HPDE6-E6E7 (cell line): ENCODE measurements around the gene TMCC1.

Experiments
- DNase-seq: peaks from one replicate; pipeline ENCODE4 v3.0.0; 2011; ENCODE audit warnings: missing footprints; ENCODE audit errors: extremely low spot score

TMCC1 gene

DNA sequence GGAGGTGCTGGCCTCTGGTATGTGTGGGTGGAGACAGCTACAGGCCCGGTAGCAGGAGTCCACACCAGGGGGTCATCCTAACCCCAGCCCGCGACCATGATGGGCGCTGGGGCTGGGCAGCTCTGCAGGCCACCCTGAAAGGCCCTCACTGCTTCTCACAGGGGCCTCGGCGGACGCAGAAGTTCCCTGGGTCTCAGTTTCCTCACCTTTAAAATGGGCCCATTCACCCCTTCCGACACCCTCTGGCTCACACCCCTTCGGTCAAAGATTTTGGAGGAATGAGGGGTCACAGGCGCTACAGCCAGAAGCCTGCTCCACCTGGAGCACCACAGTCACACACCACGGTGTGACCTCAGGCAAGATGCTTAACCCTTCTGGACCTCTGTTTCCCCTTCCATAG lies 295.0 kb downstream of the TMCC1 start:
- no peak for DNase-seq

DNA sequence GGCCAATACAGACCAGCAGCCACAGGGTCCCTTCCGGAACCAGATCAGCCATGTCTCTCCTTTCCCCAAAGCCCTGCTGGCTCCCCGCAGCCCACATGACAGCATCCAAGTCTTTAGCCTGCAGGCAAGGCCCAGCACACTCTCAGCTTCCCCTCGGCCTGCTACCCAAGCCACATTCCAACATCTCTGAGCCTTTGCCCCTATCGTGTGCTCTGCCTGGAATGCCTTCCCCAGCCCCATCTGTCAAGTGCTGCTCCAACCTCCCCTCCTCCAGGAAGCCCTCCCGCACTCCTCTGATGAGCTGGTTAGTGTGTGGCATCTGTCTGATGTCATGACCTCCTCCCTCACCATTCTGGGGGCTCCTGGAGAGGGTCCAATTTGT lies 295.5 kb downstream of the TMCC1 start:
- DNase-seq = no peak
